Measurements from ENCODE around the gene PTDSS2.
A peak's percentile ranks its signal among the peaks of the same experiment; 100 is the strongest.
"Not testable (repeated sequence)": the region's sequence is repeated elsewhere in the genome, so short reads cannot be mapped to it uniquely, and the experiment has no call there.

Gene PTDSS2

DNA sequence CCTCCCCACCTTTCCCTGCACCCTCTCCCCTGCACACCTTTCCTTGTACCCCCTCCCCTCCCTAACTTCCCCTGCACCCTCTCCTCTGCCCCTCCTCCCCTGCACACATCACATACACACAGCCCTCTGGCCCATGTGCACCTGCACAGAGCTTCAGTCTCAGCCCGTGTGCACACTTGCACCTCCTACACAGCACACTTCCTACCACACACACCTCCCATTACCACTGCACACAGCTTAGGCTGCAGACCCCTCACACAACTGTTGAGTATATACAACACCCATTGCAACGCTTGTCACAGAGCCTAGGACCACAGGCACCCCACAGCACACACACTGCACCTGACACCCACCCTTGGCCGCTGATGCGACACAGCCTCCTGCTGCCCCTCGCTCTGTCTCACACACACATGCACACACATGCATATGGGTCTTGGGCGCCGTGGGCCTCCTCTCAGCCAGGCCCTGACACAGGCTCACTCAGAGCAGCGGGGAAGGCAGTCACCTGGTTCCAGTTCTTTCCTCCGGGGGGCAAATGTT, 35.7 kb upstream of the PTDSS2 start:
- DNase-seq: no peak

DNA sequence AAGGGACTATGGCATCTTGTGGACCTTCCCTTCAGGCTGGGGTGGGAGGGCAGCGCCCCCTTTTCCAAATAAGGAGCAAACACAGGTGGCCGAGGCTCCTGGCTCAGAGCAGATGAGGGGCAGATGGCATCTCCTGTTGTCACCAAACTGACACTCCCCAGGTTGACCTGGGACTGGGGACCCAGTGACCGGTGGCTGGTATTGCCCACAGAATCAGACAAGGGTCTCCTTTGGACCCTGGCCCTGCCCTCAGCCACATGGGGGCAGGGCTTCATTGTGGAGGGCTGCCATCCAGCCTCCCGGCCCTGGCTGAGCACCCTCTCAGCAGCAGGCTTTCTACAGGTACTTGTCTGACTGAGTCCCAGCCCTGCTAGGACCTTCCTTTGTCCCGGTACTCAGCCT, 34.4 kb upstream of the PTDSS2 start:
- no peak for DNase-seq

DNA sequence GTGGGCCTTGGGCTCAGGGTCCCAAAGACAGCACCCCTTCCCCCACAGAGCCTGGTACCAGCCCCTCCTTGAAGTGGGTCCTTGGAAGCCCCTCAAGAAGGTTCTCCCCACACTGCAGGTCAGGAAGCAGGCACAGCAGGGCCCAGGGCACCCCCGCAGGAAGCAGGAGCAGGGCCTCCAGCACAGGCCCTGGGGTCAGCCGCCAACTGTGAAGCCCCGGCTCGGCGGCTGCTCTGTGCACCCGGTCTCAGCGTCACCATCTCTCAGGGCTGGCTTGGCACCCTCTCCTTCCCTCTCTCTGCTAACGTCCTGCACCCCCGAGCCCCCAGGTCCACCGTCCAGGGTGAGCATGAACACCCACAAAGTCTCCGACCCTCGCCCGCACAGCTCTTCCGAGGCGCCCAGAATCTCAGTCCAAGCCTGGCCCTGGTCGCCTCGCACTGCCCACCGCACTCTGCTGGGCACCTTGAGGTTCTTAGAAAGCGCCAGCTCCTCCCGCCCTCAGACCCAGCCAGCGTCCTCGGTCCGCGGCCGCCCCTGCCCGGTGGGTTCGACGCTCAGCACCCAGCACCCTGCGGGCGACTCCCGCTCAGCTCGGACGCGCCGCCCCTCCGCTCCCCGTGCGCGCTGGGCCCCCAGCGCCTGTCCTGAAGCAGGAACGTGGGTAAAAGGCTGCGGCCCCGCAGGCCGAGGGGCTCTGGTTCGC, 33.9 kb upstream of the PTDSS2 start:
- DNase-seq: no peak

DNA sequence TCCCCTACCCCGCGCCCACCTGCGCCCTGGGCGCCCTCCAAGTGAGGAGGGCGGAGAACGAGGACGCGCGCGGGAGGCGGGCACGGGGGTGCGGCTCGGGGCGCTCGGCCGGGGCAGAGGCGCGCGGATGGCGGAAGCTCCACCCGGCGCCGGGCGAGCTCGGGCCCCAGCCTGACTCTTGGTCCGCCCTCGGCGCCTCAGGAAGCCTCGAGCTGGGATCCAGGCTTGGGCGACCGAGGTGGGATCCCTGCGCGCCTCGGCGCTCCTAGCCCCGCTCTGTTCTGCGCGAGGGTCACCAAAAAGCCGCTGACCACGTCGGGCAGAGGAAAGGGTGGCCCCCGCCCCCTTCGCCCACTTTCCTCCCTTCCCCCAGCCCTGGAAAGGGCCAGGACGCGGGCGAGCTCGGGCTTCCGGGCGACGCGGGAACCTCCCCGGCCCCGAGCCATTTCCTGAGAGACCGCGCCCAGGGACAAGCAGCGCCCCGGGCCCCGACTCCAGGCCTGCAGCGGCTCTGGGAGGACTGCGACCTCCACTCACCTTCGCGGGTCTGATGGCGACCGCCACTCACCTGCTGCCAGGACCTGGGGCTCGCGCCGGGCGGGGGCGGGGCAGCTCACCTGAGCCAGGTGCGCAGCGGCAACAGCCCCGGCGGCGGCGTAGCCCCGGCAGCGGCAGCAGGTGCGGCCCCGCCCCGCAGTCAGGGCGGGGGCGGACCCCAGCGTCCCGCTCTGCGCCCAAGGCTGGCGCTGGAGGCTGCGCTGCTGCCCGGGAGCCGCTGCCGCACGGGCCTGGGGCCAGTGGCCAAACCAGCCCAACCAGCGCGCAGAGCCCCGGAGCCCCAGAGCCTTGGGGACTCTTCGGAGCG, 33.1 kb upstream of the PTDSS2 start:
- peak; percentile 47 for DNase-seq

DNA sequence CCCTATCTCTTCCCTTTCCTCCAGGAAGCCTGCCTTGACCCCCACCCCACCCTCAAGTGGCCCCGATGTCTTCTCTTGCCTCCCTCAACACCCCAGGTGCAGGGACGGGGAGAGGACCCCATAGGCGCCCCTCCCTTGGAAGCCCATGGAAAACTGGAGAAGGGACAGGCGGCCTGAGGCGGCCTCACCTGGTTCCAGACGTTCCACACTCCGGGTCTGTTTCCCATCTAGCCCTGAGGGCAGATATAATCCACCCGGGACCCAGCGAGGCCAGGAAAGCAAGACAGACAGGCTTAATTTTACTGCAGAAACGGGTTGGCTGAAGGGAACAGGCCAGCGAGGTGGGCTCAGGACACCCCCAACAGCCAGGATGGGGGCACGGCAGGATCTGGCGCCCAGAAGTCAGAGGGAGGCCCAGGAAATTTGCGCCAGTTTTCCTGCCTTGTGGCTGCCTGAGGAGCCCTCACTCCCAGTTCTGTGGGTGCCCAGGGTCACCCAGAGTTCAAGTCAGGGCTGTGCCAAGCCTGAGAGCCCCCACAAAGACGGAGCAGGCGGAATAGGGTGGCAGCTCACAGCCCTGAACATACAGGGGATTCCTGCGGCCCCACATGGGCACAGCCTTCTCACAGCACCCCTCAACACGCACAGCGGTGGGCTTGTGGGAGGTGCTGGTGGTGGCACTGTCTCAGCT, 32.3 kb upstream of the PTDSS2 start:
- DNase-seq: no peak

DNA sequence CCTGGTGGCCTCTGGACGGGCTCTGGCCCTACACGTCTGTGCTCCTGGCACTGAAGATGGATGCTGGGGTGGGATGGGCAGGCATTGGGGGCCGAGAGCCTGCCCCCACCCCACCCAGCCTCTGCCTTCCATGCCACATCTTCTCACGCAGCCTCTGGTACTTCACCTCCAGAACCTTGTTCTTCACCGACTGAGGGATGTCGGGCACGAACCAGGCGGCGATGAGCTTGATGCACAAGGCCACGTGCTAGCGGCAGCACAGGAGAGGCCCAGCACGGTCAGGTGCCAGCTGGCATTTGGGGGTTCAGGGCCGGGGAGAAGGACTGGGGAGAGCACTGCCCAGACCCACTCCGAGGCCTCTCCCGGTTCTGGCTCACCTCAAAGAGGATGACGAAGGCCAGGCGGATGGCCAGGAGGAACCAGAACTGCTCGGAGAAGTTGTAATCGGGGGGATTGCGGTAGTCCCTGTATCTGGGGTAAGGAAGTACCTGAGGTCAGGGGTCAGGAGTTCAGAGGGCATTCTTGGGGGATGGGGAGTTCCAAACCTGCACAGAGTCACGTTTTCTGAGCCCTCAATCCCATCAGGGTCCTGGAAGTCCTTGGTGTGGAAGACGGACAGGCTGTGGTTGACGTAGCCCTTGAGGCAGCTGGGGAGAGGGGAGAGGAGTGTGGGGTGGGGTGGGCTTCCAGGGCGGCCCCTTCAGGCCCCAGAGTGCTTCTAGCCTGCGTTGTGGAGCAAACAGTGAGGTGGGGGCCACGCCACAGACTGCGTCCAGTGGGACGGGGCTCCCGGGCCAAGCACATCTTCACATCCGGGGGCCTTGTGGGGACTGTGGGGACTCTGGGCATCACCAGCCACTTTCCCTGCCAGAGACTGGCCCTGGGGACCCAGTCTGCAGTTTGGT, 31.5 kb upstream of the PTDSS2 start:
- no peak for DNase-seq

DNA sequence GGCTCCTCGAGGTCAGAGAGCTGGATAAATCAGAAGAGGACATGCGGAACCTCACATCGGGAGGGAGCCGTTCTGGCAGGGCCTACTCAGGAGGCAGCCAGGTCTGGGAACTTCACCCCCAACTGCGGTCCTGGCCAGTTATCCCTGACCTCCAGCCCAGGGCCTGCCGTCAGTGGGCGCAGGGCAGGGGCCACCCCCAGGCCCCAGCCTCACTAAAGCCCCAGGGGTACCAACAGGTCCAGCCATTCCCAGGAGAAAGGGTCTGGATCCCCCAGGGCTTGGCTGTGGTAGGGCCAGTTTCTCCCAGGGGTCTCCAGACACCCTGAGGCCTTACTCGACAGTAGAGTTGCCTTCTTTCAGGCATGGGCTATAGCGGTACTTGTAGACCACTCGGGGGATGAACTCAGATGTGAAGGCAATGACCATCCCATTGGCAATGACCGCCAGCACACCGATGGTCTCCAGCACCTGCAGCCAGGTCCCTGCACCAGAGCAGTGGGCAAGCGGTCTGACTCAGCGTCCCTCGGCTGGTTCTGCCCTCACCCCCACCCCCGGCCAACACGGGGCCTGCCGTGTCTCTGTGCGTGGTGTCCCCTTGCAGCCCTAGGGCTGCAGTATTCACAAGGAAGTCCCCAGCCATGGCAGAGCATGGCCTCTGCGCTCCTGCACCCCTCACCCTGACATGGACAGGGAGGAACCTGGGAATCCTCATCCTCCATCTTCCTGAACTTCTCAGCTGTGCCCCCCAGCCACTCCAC, 30.7 kb upstream of the PTDSS2 start:
- DNase-seq: no peak

DNA sequence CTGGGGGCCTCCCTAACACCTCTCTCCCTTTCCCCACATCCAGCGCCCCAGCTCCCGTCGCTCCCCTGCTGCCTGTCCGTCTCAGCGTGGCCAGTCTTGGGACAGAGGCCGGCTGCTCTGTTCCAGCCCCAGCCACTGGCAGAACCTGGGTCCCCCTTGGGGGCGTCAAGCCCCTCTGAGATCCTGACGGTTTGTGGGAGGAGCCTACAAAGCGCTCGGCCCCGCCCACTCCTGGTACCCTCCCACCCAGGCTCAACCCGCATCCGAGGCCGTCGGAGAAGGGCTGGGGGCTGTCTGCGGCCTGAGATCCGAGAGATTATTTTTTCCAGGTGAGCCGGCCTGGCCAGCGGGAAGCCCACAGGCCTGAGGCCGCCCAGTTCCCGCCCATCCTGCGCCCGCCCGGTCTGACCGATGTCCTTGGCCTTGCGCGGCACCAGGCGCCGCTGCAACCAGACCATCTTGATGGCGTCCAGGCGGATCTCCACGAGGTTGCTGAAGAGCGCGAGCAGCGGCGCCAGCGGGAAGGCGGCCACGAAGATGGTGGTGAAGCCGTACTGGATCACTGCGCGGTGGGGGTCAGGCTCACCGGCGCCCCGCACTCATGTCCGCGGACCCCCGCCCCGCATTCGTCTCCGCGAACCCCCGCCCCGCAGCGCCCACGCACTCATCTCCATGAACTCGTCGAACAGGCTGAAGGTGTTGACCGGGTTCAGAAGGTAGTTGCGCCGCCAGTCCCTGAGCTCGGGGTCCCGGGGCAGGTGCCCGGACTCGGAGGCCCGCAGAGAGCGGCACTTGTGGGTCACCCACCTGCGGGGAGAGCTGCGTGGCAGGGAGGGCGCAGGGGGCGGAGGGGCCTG, 29.8 kb upstream of the PTDSS2 start:
- DNase-seq: no peak

DNA sequence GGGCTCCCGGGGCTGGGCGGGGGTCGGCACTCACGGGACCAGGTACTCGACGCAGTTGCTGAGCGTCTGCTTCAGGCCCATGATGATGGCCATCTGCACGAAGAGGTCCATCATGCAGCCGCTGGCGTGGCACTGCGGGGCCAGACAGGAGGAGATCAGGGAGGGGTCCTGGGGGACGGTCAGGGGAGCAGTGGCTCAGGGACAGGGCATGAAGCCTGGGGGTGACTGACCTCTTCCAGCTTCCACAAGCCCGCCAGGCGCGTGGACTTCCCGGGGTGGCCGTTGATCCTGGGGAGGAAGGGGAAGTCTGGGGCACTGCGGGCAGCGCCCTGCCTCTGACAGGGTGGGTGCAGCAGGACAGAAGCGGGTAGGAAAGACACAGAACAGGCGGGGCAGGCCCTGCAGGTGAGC, 29.2 kb upstream of the PTDSS2 start:
- DNase-seq: no peak

DNA sequence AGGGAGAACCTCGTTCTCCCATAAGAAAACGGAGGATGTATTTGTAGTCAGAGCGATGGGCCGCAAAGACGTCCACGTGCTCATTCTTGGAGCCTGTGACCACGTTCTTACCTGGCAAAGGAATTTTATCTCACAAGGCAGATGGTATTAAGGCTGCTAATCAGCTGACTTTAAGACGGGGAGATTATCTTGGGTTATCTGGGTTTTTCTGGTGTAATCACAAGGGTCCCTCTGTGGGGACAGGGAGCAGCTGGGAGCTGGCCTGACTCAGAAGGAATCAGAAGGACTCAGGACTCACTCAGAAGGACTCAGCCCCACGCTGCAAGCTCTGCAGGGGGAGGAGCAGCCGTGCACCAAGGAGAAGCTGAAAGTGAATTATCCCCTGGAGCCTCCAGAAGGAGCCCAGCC, 27.8 kb upstream of the PTDSS2 start:
- DNase-seq: no peak

DNA sequence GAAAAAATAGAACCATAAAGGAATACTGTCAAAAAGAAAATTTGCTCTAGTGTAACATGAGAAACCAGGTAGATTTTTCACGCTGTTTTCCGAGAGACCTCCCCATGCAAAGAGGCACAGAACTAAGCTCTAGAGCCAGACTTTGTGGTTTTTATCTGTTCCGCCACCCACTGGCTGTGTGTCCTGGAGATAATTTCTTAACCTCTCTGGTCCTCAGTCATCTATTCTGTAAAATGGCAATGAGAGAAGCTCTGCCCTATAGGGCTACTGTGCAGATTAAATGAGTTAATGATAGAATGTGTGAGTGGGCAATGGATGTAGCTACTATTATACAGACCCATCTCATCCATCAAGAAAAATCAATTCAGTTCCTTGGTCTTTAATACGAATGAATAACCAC, 25.8 kb upstream of the PTDSS2 start:
- no peak for DNase-seq

DNA sequence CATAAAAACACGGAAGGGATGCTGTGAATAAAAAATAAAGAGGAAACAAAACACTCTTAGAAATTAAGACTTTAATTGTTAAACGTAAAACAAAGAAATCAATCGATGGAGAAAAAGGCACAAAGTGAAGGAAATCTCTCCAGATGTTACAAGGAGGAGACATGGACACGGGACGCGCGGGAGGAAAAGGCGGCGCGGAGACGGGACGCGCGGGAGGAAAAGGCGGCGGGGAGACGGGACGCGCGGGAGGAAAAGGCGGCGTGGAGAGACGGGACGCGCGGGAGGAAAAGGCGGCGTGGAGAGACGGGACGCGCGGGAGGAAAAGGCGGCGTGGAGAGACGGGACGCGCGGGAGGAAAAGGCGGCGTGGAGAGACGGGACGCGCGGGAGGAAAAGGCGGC, 25.3 kb upstream of the PTDSS2 start:
- DNase-seq: not testable (repeated sequence)

DNA sequence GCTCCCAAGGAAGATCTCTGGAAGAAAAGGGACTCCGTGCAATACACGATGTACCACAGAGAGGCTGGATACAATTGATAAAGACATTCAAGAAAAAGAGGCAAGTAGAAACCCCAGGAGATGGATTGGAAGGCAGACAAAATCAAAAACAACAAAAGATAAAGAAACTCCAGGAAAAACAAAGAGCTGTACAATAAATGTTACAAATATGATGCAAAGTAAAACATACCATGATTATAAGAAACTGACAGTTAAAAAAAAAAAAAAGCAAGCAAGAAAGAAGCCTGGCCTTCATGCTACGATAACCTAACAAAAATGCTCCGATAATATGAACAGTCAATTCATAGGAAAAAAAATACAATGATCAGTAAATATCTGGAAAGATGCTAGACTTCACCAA, 24.8 kb upstream of the PTDSS2 start:
- DNase-seq: no peak

DNA sequence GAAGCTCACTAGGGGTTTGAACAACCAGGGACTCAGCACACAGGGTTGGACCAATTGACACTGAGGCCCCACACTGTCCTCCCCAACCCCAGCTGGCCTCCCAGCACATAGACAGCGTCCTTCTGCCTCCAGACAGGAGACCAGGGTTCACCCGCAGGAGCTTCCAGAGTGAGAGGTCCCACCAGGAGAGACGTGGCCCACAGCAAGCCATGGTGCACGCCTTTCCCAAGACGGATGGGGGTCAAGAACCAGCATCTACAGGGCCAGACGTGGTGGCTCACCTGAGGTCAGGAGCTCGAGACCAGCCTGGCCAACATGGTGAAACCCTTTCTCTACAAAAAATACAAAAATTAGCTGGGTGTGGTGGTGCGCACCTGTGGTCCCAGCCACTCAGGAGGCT, 23.2 kb upstream of the PTDSS2 start:
- DNase-seq: no peak

DNA sequence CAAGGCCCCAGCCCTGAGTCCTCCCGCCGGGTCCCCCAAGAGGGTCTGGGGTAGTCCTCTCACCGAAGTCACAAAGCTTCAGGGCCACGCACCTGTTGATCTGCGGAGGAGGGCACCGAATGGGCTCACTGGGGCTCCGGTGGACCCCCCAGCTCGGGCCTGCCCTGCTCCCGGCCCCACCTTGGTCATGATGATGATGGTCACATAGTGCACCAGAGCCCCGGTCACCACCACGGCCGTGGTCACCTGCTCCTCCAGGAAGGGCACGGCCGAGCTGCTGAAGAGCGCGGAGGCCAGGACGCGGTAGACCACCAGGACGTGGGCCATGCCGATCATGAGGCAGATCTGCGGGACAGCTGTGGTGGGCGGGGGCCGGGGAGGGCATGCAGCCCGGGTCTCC, 21.8 kb upstream of the PTDSS2 start:
- DNase-seq: no peak

DNA sequence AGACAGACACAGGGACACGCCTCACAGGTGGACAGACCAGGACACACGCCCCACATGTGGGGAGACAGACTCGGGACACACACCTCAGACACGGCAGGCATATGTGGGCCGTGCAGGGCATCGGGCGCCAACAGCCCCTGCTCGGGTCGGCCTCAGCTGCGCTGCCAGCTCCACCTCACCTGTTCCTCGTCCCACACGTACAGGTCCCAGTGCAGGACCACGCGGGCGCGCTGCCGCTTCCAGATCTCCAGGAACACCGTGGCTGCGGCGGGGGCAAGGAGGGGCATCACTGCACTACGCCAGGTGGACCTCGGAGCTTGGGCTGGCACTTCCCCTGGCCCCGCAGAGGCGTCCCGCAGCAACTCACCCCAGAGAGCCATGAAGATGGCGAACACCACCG, 20.7 kb upstream of the PTDSS2 start:
- no peak for DNase-seq

DNA sequence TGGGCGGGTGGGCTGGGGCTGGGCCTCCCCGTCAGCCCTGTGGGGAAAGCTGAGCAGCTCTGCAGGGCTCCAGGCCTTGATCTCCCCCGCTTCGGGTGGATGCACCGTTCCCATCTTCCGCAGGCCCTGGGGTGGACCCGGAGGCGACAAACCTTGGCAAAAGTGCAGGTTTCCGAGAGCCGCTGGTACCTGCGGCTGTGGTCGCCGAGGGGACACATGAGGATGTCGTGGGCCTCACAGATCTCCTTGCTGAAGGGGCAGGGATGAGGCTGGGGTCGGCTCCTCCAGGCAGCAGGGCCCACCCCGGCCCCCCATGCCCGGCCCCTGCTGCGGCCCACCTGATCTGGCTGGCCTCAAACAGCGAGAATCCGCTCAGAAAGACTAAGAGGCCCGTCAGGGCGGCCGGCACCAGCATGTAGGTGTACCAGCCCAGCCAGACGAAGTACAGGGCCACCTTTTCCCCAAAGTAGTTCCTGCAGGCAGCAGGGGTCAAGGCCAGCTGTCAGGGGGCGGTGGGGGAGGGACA, 20.1 kb upstream of the PTDSS2 start:
- no peak for DNase-seq

DNA sequence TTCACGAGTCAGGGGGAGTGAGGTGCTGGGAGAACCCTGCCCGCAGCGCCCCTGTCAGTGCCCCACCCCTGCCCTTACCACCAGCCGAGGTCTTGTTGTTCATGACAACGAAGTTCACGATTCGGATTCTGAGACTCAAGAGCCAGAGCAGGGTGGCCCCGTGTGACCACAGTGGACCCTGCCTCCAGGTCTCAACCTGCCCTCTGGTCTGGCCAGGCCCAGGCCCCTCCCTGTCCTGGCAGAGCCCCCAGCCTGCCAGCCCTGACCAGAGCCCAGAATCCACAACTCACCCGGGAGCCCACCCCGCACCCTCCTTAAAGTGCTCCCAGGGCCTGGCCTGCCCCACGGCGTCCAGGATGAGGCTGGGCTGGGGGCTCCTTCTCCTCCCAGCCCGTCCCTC, 18.2 kb upstream of the PTDSS2 start:
- no peak for DNase-seq

DNA sequence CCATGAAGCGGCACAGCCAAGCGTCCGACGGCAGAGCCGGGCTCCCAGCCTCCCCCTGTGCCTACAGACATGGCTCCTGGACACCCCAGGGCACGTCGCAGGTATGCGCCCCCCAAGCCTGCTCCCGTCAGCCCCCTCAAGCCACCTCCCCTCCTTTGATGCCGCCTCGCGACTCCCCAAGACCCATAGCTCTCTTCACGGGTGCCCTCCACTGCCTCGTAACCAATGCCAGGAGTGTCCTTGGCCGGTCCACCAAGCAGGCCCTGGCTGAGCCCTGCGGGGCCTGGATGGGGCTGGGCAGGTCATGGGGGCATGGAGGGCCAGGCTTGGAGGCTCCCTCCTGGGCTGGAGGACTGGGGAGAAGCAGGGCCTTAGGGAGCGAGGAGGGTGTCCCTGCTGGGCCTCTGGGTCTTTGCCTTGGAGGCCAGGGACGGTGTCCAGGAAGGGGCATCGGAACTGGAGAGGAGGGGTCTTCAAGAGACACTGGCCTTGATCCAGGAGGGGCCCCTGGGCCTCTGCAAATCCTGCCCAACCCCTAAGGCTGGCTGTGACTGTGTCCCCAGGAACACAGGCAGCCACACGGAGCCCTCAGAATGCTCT, 17.5 kb upstream of the PTDSS2 start:
- no peak for DNase-seq

DNA sequence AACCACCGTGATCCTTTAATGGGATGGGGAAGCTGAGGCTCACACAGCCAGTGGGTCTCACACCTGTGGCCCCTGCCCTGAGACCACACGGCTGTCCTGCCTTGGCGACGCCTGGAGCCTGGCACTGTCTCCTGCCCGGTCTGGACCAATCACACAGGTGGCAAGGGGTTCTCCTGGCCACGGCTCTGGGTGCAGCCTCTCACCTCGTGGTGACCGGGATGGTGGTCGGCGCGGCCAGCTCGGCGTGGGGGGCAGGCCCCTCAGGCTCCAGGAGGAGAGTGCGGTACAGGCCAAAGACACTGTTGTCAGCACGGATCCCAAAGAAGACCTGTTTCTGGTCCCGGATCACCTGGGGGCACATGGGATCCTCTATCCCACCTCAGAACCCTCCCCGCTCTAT, 17.0 kb upstream of the PTDSS2 start:
- DNase-seq: no peak
